Measurements from ENCODE around the gene SLC15A4.
A peak's percentile ranks its signal among the peaks of the same experiment; 100 is the strongest.

Gene SLC15A4

GRCh38 chr12:128797119-128798118 is 26.3 kb downstream of the SLC15A4 start:
- peaks cover 16 to 20% of the 10 kb centered on the region in 2 experiments for H3K4me1 ChIP-seq (ENCODE audit: control insufficient read depth in 1 of 2, insufficient read depth in 1 of 2, low read depth in 1 of 2, low read length in 1 of 2)

GRCh38 chr12:128796439-128797118 is 27.2 kb downstream of the SLC15A4 start:
- Histone ChIP-seq H3K36me3 (peaks cover 95% of the 10 kb centered on the region), H3K27ac (peak overlapping the region; percentile 41), H3K4me3 (ENCODE audit: low read depth in 1 of 2, low read length in 1 of 2) (no peak overlapping the region), H3K27me3 (no peaks in the 10 kb centered on the region), H3K9me3 (no peaks in the 10 kb centered on the region), H3K4me1 (ENCODE audit: control insufficient read depth in 1 of 2, insufficient read depth in 1 of 2, low read depth in 1 of 2, low read length in 1 of 2) (peaks cover 16 to 20% of the 10 kb centered on the region in 2 experiments)
- no peak for TF ChIP-seq CTCF (IDR thresholded peaks at IDR 0.05)

More at GRCh38 chr12:128797119-128798118, 26.3 kb downstream of the SLC15A4 start:
- no peak for TF ChIP-seq CTCF (IDR thresholded peaks at IDR 0.05)
- Histone ChIP-seq H3K36me3 (peaks cover 92% of the 10 kb centered on the region), H3K27me3 (no peaks in the 10 kb centered on the region), H3K9me3 (no peaks in the 10 kb centered on the region), H3K27ac (peak overlapping the region; percentile 41), H3K4me3 (ENCODE audit: low read depth in 1 of 2, low read length in 1 of 2) (no peak overlapping the region)

- Histone ChIP-seq H3K9me3 (no peaks in the 10 kb centered on the region), H3K27me3 (no peaks in the 10 kb centered on the region), H3K36me3 (peaks cover 95% of the 10 kb centered on the region), H3K4me1 (ENCODE audit: control insufficient read depth in 1 of 2, insufficient read depth in 1 of 2, low read depth in 1 of 2, low read length in 1 of 2) (peaks cover 16 to 20% of the 10 kb centered on the region in 2 experiments), H3K27ac (peak overlapping the region; percentile 86), H3K4me3 (ENCODE audit: low read depth in 1 of 2, low read length in 1 of 2) (no peak overlapping the region)
- TF ChIP-seq CTCF (IDR thresholded peaks at IDR 0.05): no peak
These were observed 28.0 kb downstream of the SLC15A4 start for GRCh38 chr12:128795530-128796361.

- Histone ChIP-seq H3K4me1 (ENCODE audit: control insufficient read depth in 1 of 2, insufficient read depth in 1 of 2, low read depth in 1 of 2, low read length in 1 of 2) (peaks cover 16 to 20% of the 10 kb centered on the region in 2 experiments), H3K27me3 (no peaks in the 10 kb centered on the region), H3K4me3 (ENCODE audit: low read depth in 1 of 2, low read length in 1 of 2) (peak overlapping the region in 1 of 2 experiments; percentile 14), H3K27ac (peak overlapping the region; percentile 86), H3K36me3 (peaks cover 89% of the 10 kb centered on the region), H3K9me3 (no peaks in the 10 kb centered on the region)
- no peak for TF ChIP-seq CTCF (IDR thresholded peaks at IDR 0.05)
These were observed 28.9 kb downstream of the SLC15A4 start for GRCh38 chr12:128794661-128795529.

Data from neutrophil (primary cell).